GM21528 (cell line): ENCODE measurements around the gene PHLDB2.

Experiments
- ATAC-seq: cut with Tn5 transposase; IDR thresholded peaks from one replicate; pipeline ENCODE4 v1.9.1; 2021; ENCODE audit warnings: mild to moderate bottlenecking, moderate library complexity; ENCODE audit not compliant: unreplicated experiment, low FRiP score

The PHLDB2 gene

GRCh38 chr3:111874177-111874820 lies 15.2 kb downstream of the PHLDB2 start:
- no peak for ATAC-seq

GRCh38 chr3:111881480-111881879 lies 22.4 kb downstream of the PHLDB2 start:
- ATAC-seq, result no peak

GRCh38 chr3:111882194-111882593 lies 23.1 kb downstream of the PHLDB2 start:
- no peak for ATAC-seq

GRCh38 chr3:111882799-111883198 lies 23.7 kb downstream of the PHLDB2 start:
- peak; percentile 99 for ATAC-seq

DNA sequence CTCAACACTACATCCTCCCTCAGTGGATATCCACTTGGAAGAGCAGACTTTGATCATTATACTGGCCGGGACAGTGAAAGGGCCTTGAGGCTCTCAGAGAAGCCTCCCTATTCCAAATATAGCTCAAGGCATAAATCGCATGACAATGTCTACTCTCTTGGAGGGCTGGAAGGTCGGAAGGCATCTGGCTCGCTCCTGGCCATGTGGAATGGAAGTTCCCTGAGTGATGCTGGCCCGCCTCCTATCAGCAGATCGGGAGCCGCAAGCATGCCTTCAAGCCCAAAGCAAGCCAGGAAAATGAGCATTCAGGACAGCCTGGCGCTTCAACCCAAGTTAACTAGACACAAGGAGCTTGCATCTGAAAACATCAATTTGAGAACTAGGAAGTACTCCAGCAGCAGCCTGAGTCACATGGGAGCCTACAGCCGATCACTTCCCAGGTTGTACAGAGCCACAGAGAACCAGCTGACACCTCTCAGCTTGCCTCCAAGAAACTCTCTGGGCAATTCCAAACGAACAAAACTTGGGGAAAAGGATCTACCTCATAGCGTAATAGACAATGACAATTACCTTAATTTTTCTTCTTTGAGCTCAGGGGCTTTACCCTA lies 25.4 kb downstream of the PHLDB2 start:
- no peak for ATAC-seq

GRCh38 chr3:111885578-111885977 lies 26.5 kb downstream of the PHLDB2 start:
- no peak for ATAC-seq

- no peak for ATAC-seq
Observed at GRCh38 chr3:111890051-111890580, 31.1 kb downstream of the PHLDB2 start.

DNA sequence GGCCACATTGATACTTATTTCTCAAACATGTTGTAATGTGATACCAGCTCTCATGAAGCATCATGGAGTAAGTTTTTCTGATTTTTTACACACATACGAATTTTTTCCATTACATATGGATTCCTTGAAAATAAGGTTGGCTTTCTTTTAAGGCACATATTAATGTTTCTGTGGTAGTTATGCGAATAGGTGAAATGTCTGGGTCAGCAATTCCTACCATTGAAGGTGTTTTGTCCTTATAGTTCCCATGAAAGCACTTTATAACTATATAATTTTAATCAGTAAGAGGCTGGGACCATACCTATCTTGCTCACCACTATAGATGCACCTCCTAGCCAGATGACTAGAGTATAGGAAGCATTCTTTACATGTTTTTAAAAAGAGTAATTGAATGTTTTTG lies 33.0 kb downstream of the PHLDB2 start:
- no peak for ATAC-seq

DNA sequence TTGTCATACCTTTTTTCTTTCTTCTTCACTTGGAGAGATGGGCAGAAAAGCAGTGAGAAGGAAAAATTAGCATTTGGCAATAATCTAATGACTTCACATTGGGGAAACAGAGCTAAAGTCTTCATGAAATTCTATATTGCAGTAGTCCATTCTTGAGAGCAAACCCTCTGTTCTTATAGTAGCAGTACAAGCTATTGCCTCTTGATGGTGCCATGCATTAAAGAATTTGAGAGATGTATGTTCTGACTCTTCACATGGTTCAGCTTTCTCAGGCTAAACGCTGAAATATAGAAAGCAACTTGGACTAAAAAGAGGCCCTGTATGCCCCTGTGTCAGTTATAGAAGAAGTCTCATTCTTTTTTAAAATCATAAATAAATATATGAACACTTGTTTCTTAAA lies 36.0 kb downstream of the PHLDB2 start:
- no peak for ATAC-seq

DNA sequence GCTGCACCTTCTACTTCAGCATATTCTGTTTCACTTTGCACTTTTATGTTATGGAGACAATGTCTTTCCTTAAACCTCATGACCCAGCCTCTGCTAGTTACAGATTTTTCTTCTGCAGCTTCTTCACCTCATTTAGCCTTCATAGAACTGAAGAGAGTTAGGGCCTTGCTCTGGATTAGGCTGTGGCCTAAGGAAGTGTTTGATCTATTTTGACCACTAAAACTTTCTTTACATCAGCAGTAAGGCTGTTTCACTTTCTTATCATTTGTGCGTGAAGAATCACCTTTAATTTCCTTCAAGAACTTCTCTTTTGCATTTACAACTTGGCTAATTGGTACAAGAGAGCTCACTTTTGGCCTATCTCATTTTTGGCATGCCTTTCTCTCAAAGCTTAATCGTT lies 40.9 kb downstream of the PHLDB2 start:
- ATAC-seq, result no peak

DNA sequence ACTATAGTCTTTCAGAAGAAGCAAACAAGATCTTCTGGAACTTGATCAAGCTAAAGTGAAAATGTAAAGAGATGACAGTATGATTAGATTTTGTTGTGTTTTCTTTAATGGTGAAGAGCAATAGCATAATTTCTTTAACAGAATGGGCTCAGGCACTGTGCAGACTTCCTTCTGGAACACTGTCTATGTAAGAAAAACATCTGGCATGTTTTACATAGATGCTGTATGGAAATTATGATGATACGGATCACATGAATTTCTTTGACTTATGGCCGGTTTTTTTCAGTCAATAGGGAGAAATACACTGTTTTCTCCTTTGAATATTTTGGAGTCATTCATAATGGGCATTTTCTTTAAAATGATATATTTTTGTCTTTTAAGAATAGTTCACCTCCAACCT lies 42.6 kb downstream of the PHLDB2 start:
- no peak for ATAC-seq

- ATAC-seq, result no peak
Observed at GRCh38 chr3:111902534-111902933, 43.5 kb downstream of the PHLDB2 start.

DNA sequence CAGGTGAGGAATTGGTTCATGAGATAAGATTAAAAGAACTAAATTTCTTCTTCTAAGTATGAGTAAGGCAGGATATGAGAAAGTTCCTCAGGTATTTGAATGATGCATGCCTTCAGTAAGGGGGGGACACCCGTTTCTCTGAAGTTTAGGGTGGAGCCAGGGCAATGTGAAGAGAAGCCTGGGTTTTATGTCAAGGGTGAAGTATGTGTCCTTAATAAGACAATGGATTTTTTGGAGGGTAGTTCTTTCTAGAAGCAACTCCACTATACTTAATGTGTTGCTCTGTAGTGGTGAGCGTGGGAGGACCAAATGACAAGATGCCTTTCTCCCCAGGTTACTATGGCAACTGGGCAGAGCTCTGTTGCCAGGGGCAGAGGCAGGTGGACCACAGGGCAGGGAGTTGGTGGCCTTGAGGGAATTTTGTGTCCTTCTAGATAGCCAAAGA lies 44.0 kb downstream of the PHLDB2 start:
- ATAC-seq, result no peak

- ATAC-seq, result no peak
Observed at GRCh38 chr3:111904376-111905241, 45.5 kb downstream of the PHLDB2 start.

GRCh38 chr3:111906656-111907055 lies 47.6 kb downstream of the PHLDB2 start:
- ATAC-seq, result no peak

DNA sequence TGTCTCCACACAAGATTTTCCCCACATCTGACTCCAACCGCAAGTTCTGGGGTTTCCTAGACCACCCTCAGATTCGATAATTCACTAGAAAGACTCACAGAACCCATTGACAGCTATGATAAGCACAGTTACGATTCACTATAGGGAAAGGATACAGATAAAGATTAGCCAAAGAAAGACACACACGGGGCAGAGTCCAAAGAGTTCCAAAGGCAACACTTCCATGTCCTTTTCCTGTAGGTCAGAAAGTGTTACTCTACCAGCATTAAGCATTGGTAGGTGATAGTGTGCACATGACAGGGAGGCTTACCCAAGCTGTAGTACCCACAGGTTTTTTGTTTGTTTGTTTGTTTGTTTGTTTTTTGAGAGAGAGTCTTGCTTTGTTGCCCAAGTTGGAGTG lies 48.1 kb downstream of the PHLDB2 start:
- ATAC-seq, result no peak

- no peak for ATAC-seq
Observed at GRCh38 chr3:111910806-111911205, 51.7 kb downstream of the PHLDB2 start.

GRCh38 chr3:111911446-111911845 lies 52.4 kb downstream of the PHLDB2 start:
- no peak for ATAC-seq

GRCh38 chr3:111913163-111913763 lies 54.2 kb downstream of the PHLDB2 start:
- no peak for ATAC-seq

- no peak for ATAC-seq
Observed at GRCh38 chr3:111915905-111916304, 56.8 kb downstream of the PHLDB2 start.

DNA sequence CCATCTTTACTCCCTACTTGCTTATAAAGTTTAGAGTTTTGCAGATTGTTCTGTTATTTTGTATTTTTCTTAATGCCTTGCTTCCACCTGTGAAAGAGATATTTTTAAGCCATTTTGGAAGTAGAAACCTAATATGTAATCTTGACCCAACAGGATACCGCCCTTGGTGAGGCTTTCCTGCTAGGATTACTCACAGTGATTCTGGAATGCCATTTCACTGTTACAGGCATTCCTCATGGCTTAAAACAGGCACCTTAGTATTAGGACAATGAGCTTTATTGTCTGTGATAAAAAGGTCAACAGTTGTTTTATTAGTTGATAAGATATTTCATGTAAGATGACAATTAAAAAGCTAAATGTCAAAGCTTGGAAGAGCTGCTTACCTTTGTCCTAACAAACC lies 58.2 kb downstream of the PHLDB2 start:
- no peak for ATAC-seq
